Adrenal gland (tissue), 5 donors: ENCODE data around the gene ATOH8.

ENCODE experiments used
- POLR2A ChIP-seq, 2 donors: fragments of 450-650 bp; IDR thresholded peaks; one replicate each; pipeline ENCODE4 v1.6.1; 2017; ENCODE audit warnings: antibody characterized with exemption in 2 of 2, mild to moderate bottlenecking in 2 of 2, moderate library complexity in 1 of 2
- TF ChIP-seq, protein P1 (sequence below), 6 experiments: fragments of 450-650 bp in 4 of 6; fragments of 200-600 bp in 2 of 6; sonication (generic) in 1 of 6; IDR thresholded peaks; 1 replicate in 5 of 6; 2 replicates in 1 of 6; pipeline versions ENCODE4 v1.5.1 to v1.8.0; 2016 to 2021; ENCODE audit warnings: antibody characterized with exemption in 6 of 6, mild to moderate bottlenecking in 2 of 6, moderate library complexity in 1 of 6
- donor health status: DM: no; HTN: no; CAD: no.

DNA sequence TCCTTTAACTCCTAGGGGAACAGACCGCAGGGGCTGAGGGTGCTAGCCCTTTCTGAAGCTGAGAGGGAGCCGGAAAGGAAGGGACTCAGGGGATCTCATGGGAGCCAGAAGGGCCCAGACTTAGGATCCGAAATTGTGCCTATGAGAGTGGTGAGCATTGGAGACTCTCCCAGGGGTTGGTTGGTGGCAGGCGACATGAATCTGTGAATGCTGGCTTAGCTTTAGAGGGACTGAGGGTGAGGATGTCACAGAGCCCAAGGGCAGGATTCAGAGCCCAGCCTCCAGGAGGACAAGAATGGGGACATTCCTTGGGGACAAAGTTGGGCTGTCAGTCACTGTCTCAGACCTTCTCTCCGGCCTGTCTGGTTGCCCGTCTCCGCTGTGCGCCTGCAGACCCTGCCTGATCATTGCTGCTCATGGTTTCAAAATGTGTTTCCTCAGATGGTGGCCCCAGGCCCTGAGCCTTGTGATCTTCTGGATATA, 42.2 kb upstream of the ATOH8 start:
- TF ChIP-seq POLR2A (IDR thresholded peaks at IDR 0.05) = no peak
- TF ChIP-seq, protein P1, sequence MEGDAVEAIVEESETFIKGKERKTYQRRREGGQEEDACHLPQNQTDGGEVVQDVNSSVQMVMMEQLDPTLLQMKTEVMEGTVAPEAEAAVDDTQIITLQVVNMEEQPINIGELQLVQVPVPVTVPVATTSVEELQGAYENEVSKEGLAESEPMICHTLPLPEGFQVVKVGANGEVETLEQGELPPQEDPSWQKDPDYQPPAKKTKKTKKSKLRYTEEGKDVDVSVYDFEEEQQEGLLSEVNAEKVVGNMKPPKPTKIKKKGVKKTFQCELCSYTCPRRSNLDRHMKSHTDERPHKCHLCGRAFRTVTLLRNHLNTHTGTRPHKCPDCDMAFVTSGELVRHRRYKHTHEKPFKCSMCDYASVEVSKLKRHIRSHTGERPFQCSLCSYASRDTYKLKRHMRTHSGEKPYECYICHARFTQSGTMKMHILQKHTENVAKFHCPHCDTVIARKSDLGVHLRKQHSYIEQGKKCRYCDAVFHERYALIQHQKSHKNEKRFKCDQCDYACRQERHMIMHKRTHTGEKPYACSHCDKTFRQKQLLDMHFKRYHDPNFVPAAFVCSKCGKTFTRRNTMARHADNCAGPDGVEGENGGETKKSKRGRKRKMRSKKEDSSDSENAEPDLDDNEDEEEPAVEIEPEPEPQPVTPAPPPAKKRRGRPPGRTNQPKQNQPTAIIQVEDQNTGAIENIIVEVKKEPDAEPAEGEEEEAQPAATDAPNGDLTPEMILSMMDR (IDR thresholded peaks at IDR 0.05) = no peak
